Heart left ventricle (tissue), 13 donors: ENCODE measurements around the gene TTC22.

Experiments
- POLR2A ChIP-seq, 2 donors: fragments of 450-650 bp; IDR thresholded peaks; one replicate each; pipeline ENCODE4 v1.6.1; 2017; ENCODE audit warnings: antibody characterized with exemption in 2 of 2, mild to moderate bottlenecking in 2 of 2, moderate library complexity in 2 of 2
- TF ChIP-seq, protein P1 (sequence below), 12 donors: fragments of 200-600 bp; sonication (generic) in 4 of 12; IDR thresholded peaks; one replicate each; pipeline versions ENCODE4 v1.5.0 to v1.8.0; 2018 to 2022; ENCODE audit warnings: antibody characterized with exemption in 12 of 12, mild to moderate bottlenecking in 5 of 12
- donor health status: ischemic (EF 13 %, LVEDD 7.1; RV severe dilation, severe dysfunction).
- donor health status: DM: no; HTN: yes; CAD: no.
- donor health status: DM: no; HTN: no; CAD: no.
- donor health status: ischemic (EF 25% LVEDD 6.9; RV normal size, moderate dysfunction).
- donor health status: ischemic (EF 25% LVEDD 5.7; RV mildly dilated, moderate dysfunction).
- donor health status: ischemic (EF 35%, LVEDD 5.7; RV mildly dilated, moderate dysfunction).
- donor health status: nonischemic (EF 11% LVEDD 7.7; RV severe dilation, severe dysfunction).
- donor health status: DM: yes; HTN: yes; CAD: no.
- donor health status: PGD.
- donor health status: ischemic (EF 29% LVEDD 5.4; RV normal size, mild dysfunction).
- donor health status: nonischemic (EF 23%, LVEDD 6.1; RV moderate dilation, normal function).

DNA sequence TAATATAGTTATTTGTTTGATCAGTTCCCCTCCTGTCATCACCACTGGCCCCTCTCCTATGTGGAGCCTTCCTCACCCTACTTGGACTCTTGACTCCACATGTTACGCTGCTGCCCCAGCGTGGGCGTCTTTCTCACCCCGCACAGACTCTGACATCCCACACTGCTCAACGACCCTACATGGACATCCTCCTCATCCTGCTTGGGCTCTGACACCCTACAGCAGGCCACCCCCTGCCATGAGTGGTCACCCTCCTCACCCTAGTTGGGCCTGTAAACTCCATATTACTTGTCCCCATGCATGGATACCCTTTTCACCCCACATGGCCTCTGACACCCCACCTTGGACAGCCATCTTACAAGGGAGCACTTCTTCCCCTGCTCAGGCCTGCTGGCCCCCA, 64.4 kb downstream of the TTC22 start:
- TF ChIP-seq, protein P1, sequence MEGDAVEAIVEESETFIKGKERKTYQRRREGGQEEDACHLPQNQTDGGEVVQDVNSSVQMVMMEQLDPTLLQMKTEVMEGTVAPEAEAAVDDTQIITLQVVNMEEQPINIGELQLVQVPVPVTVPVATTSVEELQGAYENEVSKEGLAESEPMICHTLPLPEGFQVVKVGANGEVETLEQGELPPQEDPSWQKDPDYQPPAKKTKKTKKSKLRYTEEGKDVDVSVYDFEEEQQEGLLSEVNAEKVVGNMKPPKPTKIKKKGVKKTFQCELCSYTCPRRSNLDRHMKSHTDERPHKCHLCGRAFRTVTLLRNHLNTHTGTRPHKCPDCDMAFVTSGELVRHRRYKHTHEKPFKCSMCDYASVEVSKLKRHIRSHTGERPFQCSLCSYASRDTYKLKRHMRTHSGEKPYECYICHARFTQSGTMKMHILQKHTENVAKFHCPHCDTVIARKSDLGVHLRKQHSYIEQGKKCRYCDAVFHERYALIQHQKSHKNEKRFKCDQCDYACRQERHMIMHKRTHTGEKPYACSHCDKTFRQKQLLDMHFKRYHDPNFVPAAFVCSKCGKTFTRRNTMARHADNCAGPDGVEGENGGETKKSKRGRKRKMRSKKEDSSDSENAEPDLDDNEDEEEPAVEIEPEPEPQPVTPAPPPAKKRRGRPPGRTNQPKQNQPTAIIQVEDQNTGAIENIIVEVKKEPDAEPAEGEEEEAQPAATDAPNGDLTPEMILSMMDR (IDR thresholded peaks at IDR 0.05) = no peak
- no peak for TF ChIP-seq POLR2A (IDR thresholded peaks at IDR 0.05)
